IMR-90 (cell line): ENCODE results near the gene ADGRG2. TPM values are rescaled to one million over a fixed set of nuclear protein-coding genes. Genes with fewer than 3 reads are reported as not detected.

Source experiments
- ATAC-seq: fragments of 200-7000 bp; cut with Tn5 transposase; 2 replicates; pipeline ENCODE4 v1.9.1; 2020; ENCODE audit warnings: low read depth, mild to moderate bottlenecking, moderate library complexity
- BruUV-seq: library from RNA; stranded (reverse); fragments of 400-500 nt; replicated peaks from 2 replicates; lab custom pipeline; 2021; lab: Mats Ljungman, UMichigan
- CTCF ChIA-PET: fragments of 300-600 bp; formaldehyde crosslinking; extraction: SDS; loops from one replicate; lab custom pipeline; 2021; ENCODE audit warnings: antibody characterized with exemption; lab: Yijun Ruan, JAX
- POLR2A ChIA-PET: fragments of 300-600 bp; sonication (Branson Sonifier 250); formaldehyde crosslinking; loops from one replicate; lab custom pipeline; 2022; ENCODE audit warnings: antibody characterized with exemption; ENCODE audit not compliant: unreplicated experiment; lab: Charles Lee
- DNase-seq: peaks from one replicate; pipeline ENCODE4 v3.0.0; 2013
- H2AFZ ChIP-seq: replicated peaks from 2 replicates; pipeline ENCODE3; 2013; ENCODE audit warnings: low read length, mild to moderate bottlenecking; ENCODE audit not compliant: poor library complexity
- H2AK5ac ChIP-seq: 2 replicates; pipeline ENCODE4 v1.6.1; 2013; ENCODE audit warnings: low read depth, low read length, inconsistent platforms
- H2AK9ac ChIP-seq: replicated peaks from 2 replicates; pipeline ENCODE3; 2013; ENCODE audit warnings: mild to moderate bottlenecking, low read depth, low read length, moderate library complexity; ENCODE audit not compliant: poor library complexity
- H2BK120ac ChIP-seq: 2 replicates; pipeline ENCODE4 v1.6.1; 2013; ENCODE audit warnings: low read depth, low read length, inconsistent platforms
- H2BK15ac ChIP-seq: 3 replicates; pipeline ENCODE4 v1.6.1; 2013; ENCODE audit warnings: low read depth, low read length, inconsistent platforms
- H2BK20ac ChIP-seq: 2 replicates; pipeline ENCODE4 v1.6.1; 2013; ENCODE audit warnings: low read depth, mild to moderate bottlenecking, inconsistent platforms, low read length, moderate library complexity
- H2BK5ac ChIP-seq: 2 replicates; pipeline ENCODE4 v1.6.1; 2013; ENCODE audit warnings: mild to moderate bottlenecking, low read depth, low read length, inconsistent platforms; ENCODE audit not compliant: poor library complexity, severe bottlenecking
- H3K14ac ChIP-seq: replicated peaks from 2 replicates; pipeline ENCODE4 v1.6.1; 2013; ENCODE audit warnings: low read depth, low read length, inconsistent platforms
- H3K18ac ChIP-seq: 2 replicates; pipeline ENCODE4 v1.6.1; 2013; ENCODE audit warnings: low read depth, low read length, control low read depth
- H3K23ac ChIP-seq: 2 replicates; pipeline ENCODE4 v1.6.1; 2013; ENCODE audit warnings: low read depth, low read length, inconsistent platforms
- H3K27ac ChIP-seq: 2 replicates; pipeline ENCODE4 v1.5.1; 2013; ENCODE audit warnings: mild to moderate bottlenecking, control low read depth, low read length; ENCODE audit not compliant: insufficient read depth
- H3K27me3 ChIP-seq: 2 replicates; pipeline ENCODE4 v1.6.1; 2013; ENCODE audit warnings: low read length; ENCODE audit not compliant: control insufficient read depth, insufficient read depth
- H3K36me3 ChIP-seq: 2 replicates; pipeline ENCODE4 v1.6.1; 2013; ENCODE audit warnings: low read length, mixed read lengths; ENCODE audit not compliant: control insufficient read depth, insufficient read depth
- H3K4ac ChIP-seq: 2 replicates; pipeline ENCODE4 v1.6.1; 2013; ENCODE audit warnings: low read depth, low read length, inconsistent platforms
- H3K4me1 ChIP-seq: 2 replicates; pipeline ENCODE4 v1.6.1; 2013; ENCODE audit warnings: low read length, mixed read lengths; ENCODE audit not compliant: control insufficient read depth, insufficient read depth
- H3K4me2 ChIP-seq: 2 replicates; pipeline ENCODE4 v1.6.1; 2013; ENCODE audit warnings: low read depth, mild to moderate bottlenecking, control low read depth, low read length, moderate library complexity
- H3K4me3 ChIP-seq: 2 replicates; pipeline ENCODE4 v1.5.1; 2013; ENCODE audit warnings: low read depth, mild to moderate bottlenecking, control low read depth, low read length, moderate library complexity; ENCODE audit not compliant: insufficient read depth
- H3K56ac ChIP-seq: 2 replicates; pipeline ENCODE4 v1.6.1; 2013; ENCODE audit warnings: low read length, inconsistent platforms; ENCODE audit not compliant: insufficient read depth; ENCODE audit errors: extremely low read depth
- H3K79me1 ChIP-seq, 2 experiments: 2 replicates each; pipeline ENCODE4 v1.6.1; 2013; ENCODE audit warnings: low read length in 2 of 2, inconsistent platforms in 1 of 2, low read depth in 1 of 2
- H3K9ac ChIP-seq: 2 replicates; pipeline ENCODE4 v1.6.1; 2013; ENCODE audit warnings: low read depth, low read length, control low read depth
- H3K9me1 ChIP-seq: 2 replicates; pipeline ENCODE4 v1.6.1; 2013; ENCODE audit warnings: low read length, inconsistent platforms; ENCODE audit not compliant: insufficient read depth
- H3K9me3 ChIP-seq: 2 replicates; pipeline ENCODE4 v1.6.1; 2013; ENCODE audit warnings: low read length; ENCODE audit not compliant: control insufficient read depth, insufficient read depth
- H4K20me1 ChIP-seq: 2 replicates; pipeline ENCODE4 v1.6.1; 2013; ENCODE audit warnings: low read length, inconsistent platforms; ENCODE audit not compliant: insufficient read depth
- H4K5ac ChIP-seq: 2 replicates; pipeline ENCODE4 v1.6.1; 2013; ENCODE audit warnings: mild to moderate bottlenecking, low read depth, low read length, control low read depth
- H4K8ac ChIP-seq, 2 experiments: 2 replicates each; pipeline ENCODE4 v1.6.1; 2013; ENCODE audit warnings: low read depth in 2 of 2, low read length in 2 of 2, control low read depth in 1 of 2, inconsistent platforms in 1 of 2
- H4K91ac ChIP-seq: 2 replicates; pipeline ENCODE4 v1.6.1; 2013; ENCODE audit warnings: low read depth, low read length, inconsistent platforms; ENCODE audit not compliant: insufficient read depth
- BHLHE40 ChIP-seq: fragments of 150-350 bp; IDR thresholded peaks from 2 replicates; pipeline ENCODE4 v1.6.1; 2016; ENCODE audit warnings: mild to moderate bottlenecking, low read depth, low read length
- CHD1 ChIP-seq: IDR thresholded peaks from 2 replicates; pipeline ENCODE4 v1.6.1; 2012; ENCODE audit warnings: low read depth, low read length, improper control_type of control experiment
- MAFK ChIP-seq: IDR thresholded peaks from 2 replicates; pipeline ENCODE4 v1.6.1; 2012; ENCODE audit warnings: low read depth, low read length, improper control_type of control experiment
- MAZ ChIP-seq: IDR thresholded peaks from 2 replicates; pipeline ENCODE4 v1.6.1; 2012; ENCODE audit warnings: low read depth, mild to moderate bottlenecking, low read length, improper control_type of control experiment, moderate library complexity, borderline replicate concordance
- MXI1 ChIP-seq: IDR thresholded peaks from 2 replicates; pipeline ENCODE4 v1.6.1; 2012; ENCODE audit warnings: low read depth, mild to moderate bottlenecking, low read length, moderate library complexity, borderline replicate concordance
- NFE2L2 ChIP-seq: fragments of 150-350 bp; IDR thresholded peaks from 2 replicates; pipeline ENCODE4 v1.6.1; 2016; ENCODE audit warnings: low read depth, mild to moderate bottlenecking, low read length
- POLR2A ChIP-seq: IDR thresholded peaks from 2 replicates; pipeline ENCODE4 v1.6.1; 2012; ENCODE audit warnings: mild to moderate bottlenecking, low read depth, low read length
- RAD21 ChIP-seq: IDR thresholded peaks from 2 replicates; pipeline ENCODE4 v1.6.1; 2012; ENCODE audit warnings: low read length, improper control_type of control experiment
- RCOR1 ChIP-seq: IDR thresholded peaks from 2 replicates; pipeline ENCODE4 v1.6.1; 2012; ENCODE audit warnings: mild to moderate bottlenecking, low read length, improper control_type of control experiment; ENCODE audit not compliant: insufficient replicate concordance
- RFX5 ChIP-seq: IDR thresholded peaks from 2 replicates; pipeline ENCODE4 v1.8.0; 2012; ENCODE audit warnings: low read depth, mild to moderate bottlenecking, low read length, moderate library complexity
- WGBS, 2 experiments: methylation state at CpG; one replicate each; pipeline versions ENCODE4 v1.1.5 to v1.1.7; 2013; ENCODE audit warnings: missing lambda C conversion rate in 2 of 2; ENCODE audit not compliant: insufficient read length in 1 of 2; ENCODE audit errors: extremely low coverage in 2 of 2; 5-methylcytosine and 5-hydroxymethylcytosine counted together
- dilution Hi-C: fragments of 300-500 bp; cut with HindIII; formaldehyde crosslinking; loops from one replicate; pipeline ENCODE4 v1.14.3; 2018; ENCODE audit warnings: low sequenced_read_pairs; ENCODE audit not compliant: unreplicated experiment
- in situ Hi-C: fragments of 300-500 bp; cut with MboI; formaldehyde crosslinking; loops from 3 replicates; pipeline ENCODE4 v1.14.3; 2019; ENCODE audit warnings: low sequenced_read_pairs, inconsistent platforms, mixed read lengths
- intact Hi-C: fragments of 100-400 bp; cut with micrococcal nuclease; formaldehyde crosslinking; loops from 2 replicates; pipeline ENCODE4 v1.10.0; 2022
- polyA plus RNA-seq, 3 experiments: library from polyadenylated mRNA; depleted of rRNA; stranded (reverse); fragments of >200 nt; gene quantifications; 2 replicates each; pipeline ENCODE4 v1.2.3, GENCODE V29; 2012; ENCODE audit warnings: low replicate concordance in 1 of 3
- total RNA-seq: library from RNA; depleted of rRNA; stranded (reverse); fragments of >200 nt; gene quantifications from 2 replicates; pipeline ENCODE4 v1.2.3, GENCODE V29; 2012
- TF ChIP-seq, protein P1 (sequence below): conservative IDR thresholded peaks from 2 replicates; pipeline ENCODE4 v1.5.1; 2012; ENCODE audit warnings: mild to moderate bottlenecking, low read depth, low read length, improper control_type of control experiment
- TF ChIP-seq, protein P2 (sequence below): fragments of 150-350 bp; IDR thresholded peaks from 2 replicates; pipeline ENCODE4 v1.6.1; 2016; ENCODE audit warnings: low read depth, mild to moderate bottlenecking, low read length, moderate library complexity, borderline replicate concordance
- TF ChIP-seq, protein P3 (sequence below): fragments of 150-350 bp; IDR thresholded peaks from 2 replicates; pipeline ENCODE4 v1.6.1; 2017; ENCODE audit warnings: mild to moderate bottlenecking, antibody characterized with exemption, low read length, low read depth

ADGRG2 gene
- total and polyA plus RNA-seq, 2 of the 4 experiments (the other 2 are of a cell fraction), result under 0.01 to 0.07 TPM

DNA sequence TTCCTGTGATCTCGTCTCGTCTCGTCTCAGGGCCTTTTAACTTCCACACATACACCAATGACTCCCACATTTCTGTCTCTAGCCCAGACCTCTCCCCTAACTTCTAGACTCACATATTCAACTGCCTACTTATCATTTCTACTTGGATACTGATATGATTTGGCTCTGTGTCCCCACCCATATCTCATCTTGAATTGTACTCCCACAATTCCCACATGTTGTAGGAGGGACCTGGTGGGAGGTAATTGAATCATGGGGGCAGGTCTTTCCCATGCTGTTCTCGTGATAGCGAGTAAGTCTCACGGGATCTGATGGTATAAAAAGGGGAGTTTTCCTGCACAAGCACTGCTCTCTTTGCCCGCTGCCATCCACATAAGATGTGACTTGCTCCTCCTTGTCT, 147.3 kb downstream of the ADGRG2 start:
- no TSS peak for BruUV-seq
- no peak overlapping the region for H4K5ac ChIP-seq

More for the DNA sequence above, 147.3 kb downstream of the ADGRG2 start:
- no peak overlapping the region for H4K91ac ChIP-seq
- H3K4me2 ChIP-seq, result no peak overlapping the region
- no peaks in the 10 kb centered on the region for H3K9me1 ChIP-seq
- dilution Hi-C loops, result no loop called here
- H3K4me1 ChIP-seq, result no peaks in the 10 kb centered on the region
- H3K79me1 ChIP-seq, result peaks cover 0 to 5% of the 10 kb centered on the region in 2 experiments; a peak in 1 of 4 replicates
- no peaks in the 10 kb centered on the region for H3K9me3 ChIP-seq
- H4K8ac ChIP-seq, result no peak overlapping the region
- H2AK9ac ChIP-seq, result no peak overlapping the region
- TF ChIP-seq POLR2A, result no peak
- TF ChIP-seq BHLHE40, result no peak
- TF ChIP-seq MAFK, result no peak
- TF ChIP-seq RAD21, result no peak
- TF ChIP-seq CHD1, result no peak
- TF ChIP-seq MAZ, result no peak
- TF ChIP-seq, protein P1, sequence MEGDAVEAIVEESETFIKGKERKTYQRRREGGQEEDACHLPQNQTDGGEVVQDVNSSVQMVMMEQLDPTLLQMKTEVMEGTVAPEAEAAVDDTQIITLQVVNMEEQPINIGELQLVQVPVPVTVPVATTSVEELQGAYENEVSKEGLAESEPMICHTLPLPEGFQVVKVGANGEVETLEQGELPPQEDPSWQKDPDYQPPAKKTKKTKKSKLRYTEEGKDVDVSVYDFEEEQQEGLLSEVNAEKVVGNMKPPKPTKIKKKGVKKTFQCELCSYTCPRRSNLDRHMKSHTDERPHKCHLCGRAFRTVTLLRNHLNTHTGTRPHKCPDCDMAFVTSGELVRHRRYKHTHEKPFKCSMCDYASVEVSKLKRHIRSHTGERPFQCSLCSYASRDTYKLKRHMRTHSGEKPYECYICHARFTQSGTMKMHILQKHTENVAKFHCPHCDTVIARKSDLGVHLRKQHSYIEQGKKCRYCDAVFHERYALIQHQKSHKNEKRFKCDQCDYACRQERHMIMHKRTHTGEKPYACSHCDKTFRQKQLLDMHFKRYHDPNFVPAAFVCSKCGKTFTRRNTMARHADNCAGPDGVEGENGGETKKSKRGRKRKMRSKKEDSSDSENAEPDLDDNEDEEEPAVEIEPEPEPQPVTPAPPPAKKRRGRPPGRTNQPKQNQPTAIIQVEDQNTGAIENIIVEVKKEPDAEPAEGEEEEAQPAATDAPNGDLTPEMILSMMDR, result no peak
- TF ChIP-seq, protein P2, sequence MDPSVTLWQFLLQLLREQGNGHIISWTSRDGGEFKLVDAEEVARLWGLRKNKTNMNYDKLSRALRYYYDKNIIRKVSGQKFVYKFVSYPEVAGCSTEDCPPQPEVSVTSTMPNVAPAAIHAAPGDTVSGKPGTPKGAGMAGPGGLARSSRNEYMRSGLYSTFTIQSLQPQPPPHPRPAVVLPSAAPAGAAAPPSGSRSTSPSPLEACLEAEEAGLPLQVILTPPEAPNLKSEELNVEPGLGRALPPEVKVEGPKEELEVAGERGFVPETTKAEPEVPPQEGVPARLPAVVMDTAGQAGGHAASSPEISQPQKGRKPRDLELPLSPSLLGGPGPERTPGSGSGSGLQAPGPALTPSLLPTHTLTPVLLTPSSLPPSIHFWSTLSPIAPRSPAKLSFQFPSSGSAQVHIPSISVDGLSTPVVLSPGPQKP, result no peak
- TF ChIP-seq RCOR1, result no peak
- no peak for TF ChIP-seq MXI1
- no peak for TF ChIP-seq RFX5
- TF ChIP-seq NFE2L2, result no peak
- TF ChIP-seq, protein P3, sequence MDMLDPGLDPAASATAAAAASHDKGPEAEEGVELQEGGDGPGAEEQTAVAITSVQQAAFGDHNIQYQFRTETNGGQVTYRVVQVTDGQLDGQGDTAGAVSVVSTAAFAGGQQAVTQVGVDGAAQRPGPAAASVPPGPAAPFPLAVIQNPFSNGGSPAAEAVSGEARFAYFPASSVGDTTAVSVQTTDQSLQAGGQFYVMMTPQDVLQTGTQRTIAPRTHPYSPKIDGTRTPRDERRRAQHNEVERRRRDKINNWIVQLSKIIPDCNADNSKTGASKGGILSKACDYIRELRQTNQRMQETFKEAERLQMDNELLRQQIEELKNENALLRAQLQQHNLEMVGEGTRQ, result no peak
- H2AFZ ChIP-seq, result no peak overlapping the region
- H3K4ac ChIP-seq, result no peak overlapping the region
- no peak overlapping the region for H2BK20ac ChIP-seq
- CTCF ChIA-PET, result no interaction called here
- no peak overlapping the region for H3K18ac ChIP-seq
- in situ Hi-C loops, result no loop called here
- no peak overlapping the region for H2BK120ac ChIP-seq
- no peak overlapping the region for H2BK15ac ChIP-seq
- 72% methylated on average over 2 of the region's 7 CpGs; no CpG with 5 or more reads in 1 of the 2 experiments for WGBS, 2 experiments
- no peaks in the 10 kb centered on the region for H4K20me1 ChIP-seq
- no peak overlapping the region for H3K27ac ChIP-seq
- H3K56ac ChIP-seq, result no peak overlapping the region
- intact Hi-C loops, result no loop called here
- H3K14ac ChIP-seq, result no peak overlapping the region
- no peak overlapping the region for H2BK5ac ChIP-seq
- H3K4me3 ChIP-seq, result no peak overlapping the region
- ATAC-seq, result no peak
- no peak overlapping the region for H3K9ac ChIP-seq
- no peaks in the 10 kb centered on the region for H3K27me3 ChIP-seq
- POLR2A ChIA-PET, result no interaction called here
- no peaks in the 10 kb centered on the region for H3K36me3 ChIP-seq
- no peak overlapping the region for H2AK5ac ChIP-seq
- no peak overlapping the region for H3K23ac ChIP-seq
- no peak for DNase-seq
